H1 (cell line): Measurements from ENCODE around the gene PCP4L1. TPM values are rescaled to one million over a fixed set of nuclear protein-coding genes. Genes with fewer than 3 reads are reported as not detected.

Source experiments
- CTCF ChIA-PET: fragments of 300-600 bp; sonication (Branson Sonifier 250); formaldehyde crosslinking; loops from one replicate; lab custom pipeline; 2021; ENCODE audit not compliant: partially characterized antibody; lab: Charles Lee
- POLR2A ChIA-PET: fragments of 300-600 bp; sonication (Branson Sonifier 250); formaldehyde crosslinking; loops from one replicate; lab custom pipeline; 2021; ENCODE audit warnings: inconsistent platforms; ENCODE audit not compliant: partially characterized antibody; lab: Charles Lee
- DNase-seq, 2 experiments: peaks; one replicate each; pipeline versions ENCODE4 v3.0.0 to v3.0.0-alpha.2; 2010 to 2022; ENCODE audit warnings: low spot score in 2 of 2, low read depth in 1 of 2, mixed read lengths in 1 of 2
- FAIRE-seq: peaks from 2 replicates; lab custom pipeline; 2011; peaks lifted over from hg19 to GRCh38; lab: Jason Lieb, UNC
- H2AFZ ChIP-seq: 2 replicates; pipeline ENCODE4 v1.8.1; 2012; ENCODE audit warnings: low read length, inconsistent platforms
- H2AK5ac ChIP-seq: 2 replicates; pipeline ENCODE4 v1.6.1; 2013; ENCODE audit warnings: low read depth, low read length
- H2BK120ac ChIP-seq: replicated peaks from 2 replicates; pipeline ENCODE3; 2013; ENCODE audit warnings: low read depth, low read length, inconsistent platforms
- H2BK12ac ChIP-seq: 2 replicates; pipeline ENCODE4 v1.6.1; 2013; ENCODE audit warnings: low read depth, low read length
- H2BK15ac ChIP-seq: 2 replicates; pipeline ENCODE4 v1.6.1; 2013; ENCODE audit warnings: low read length
- H2BK20ac ChIP-seq: 2 replicates; pipeline ENCODE4 v1.6.1; 2013; ENCODE audit warnings: low read length
- H2BK5ac ChIP-seq: 2 replicates; pipeline ENCODE4 v1.6.1; 2013; ENCODE audit warnings: low read depth, low read length
- H3K14ac ChIP-seq: 2 replicates; pipeline ENCODE4 v1.6.1; 2013; ENCODE audit warnings: inconsistent platforms; ENCODE audit not compliant: insufficient read length
- H3K18ac ChIP-seq: 2 replicates; pipeline ENCODE4 v1.6.1; 2013; ENCODE audit warnings: low read length; ENCODE audit errors: extremely low read depth
- H3K23ac ChIP-seq: 2 replicates; pipeline ENCODE4 v1.6.1; 2013; ENCODE audit warnings: inconsistent platforms; ENCODE audit not compliant: insufficient read length
- H3K23me2 ChIP-seq: 2 replicates; pipeline ENCODE4 v1.6.1; 2013; ENCODE audit warnings: low read depth, low read length
- H3K27ac ChIP-seq: 2 replicates; pipeline ENCODE4 v1.6.1; 2011; ENCODE audit warnings: low read depth, low read length, inconsistent platforms
- H3K27me3 ChIP-seq, 4 experiments: replicated peaks in 1 of 4; 1 replicate in 1 of 4; 2 replicates in 3 of 4; pipeline versions ENCODE4 v1.6.1 to v1.8.1; 2011 to 2013; ENCODE audit warnings: low read length in 3 of 4, mild to moderate bottlenecking in 3 of 4, inconsistent platforms in 2 of 4, mixed read lengths in 2 of 4, moderate library complexity in 1 of 4; ENCODE audit not compliant: control insufficient read depth in 3 of 4, insufficient read depth in 3 of 4; ENCODE audit errors: extremely low read depth in 1 of 4
- H3K36me3 ChIP-seq, 4 experiments: 2 replicates each; pipeline versions ENCODE4 v1.6.1 to v1.8.1; 2011 to 2013; ENCODE audit warnings: mild to moderate bottlenecking in 4 of 4, low read length in 3 of 4, moderate library complexity in 2 of 4, control low read depth in 1 of 4, inconsistent platforms in 1 of 4; ENCODE audit not compliant: insufficient read depth in 4 of 4, control insufficient read depth in 2 of 4
- H3K4ac ChIP-seq: replicated peaks from 2 replicates; pipeline ENCODE3; 2013; ENCODE audit warnings: low read length, low read depth, mixed read lengths, inconsistent platforms; ENCODE audit not compliant: insufficient read length
- H3K4me1 ChIP-seq, 4 experiments: replicated peaks in 1 of 4; 1 replicate in 1 of 4; 2 replicates in 3 of 4; pipeline versions ENCODE4 v1.6.1 to v1.8.1; 2011 to 2013; ENCODE audit warnings: low read length in 3 of 4, inconsistent platforms in 2 of 4, mixed read lengths in 1 of 4; ENCODE audit not compliant: insufficient read depth in 4 of 4, control insufficient read depth in 3 of 4
- H3K4me2 ChIP-seq, 2 experiments: 2 replicates each; pipeline versions ENCODE4 v1.6.1 to v1.8.1; 2011 to 2013; ENCODE audit warnings: low read depth in 2 of 2, low read length in 2 of 2, control low read depth in 1 of 2, inconsistent platforms in 1 of 2, mild to moderate bottlenecking in 1 of 2; ENCODE audit not compliant: insufficient read depth in 1 of 2
- H3K4me3 ChIP-seq, 4 experiments: fragments of 200-600, 300-600 bp in 1 of 4; sonication (generic), shearing (Covaris generic), sonication (Bioruptor Twin) in 1 of 4; 2 replicates each; pipeline versions ENCODE4 v1.5.1 to v1.8.1; 2011 to 2016; ENCODE audit warnings: low read length in 4 of 4, low read depth in 3 of 4, control low read depth in 2 of 4, inconsistent platforms in 2 of 4, mild to moderate bottlenecking in 2 of 4, mixed read lengths in 1 of 4, moderate library complexity in 1 of 4; ENCODE audit not compliant: insufficient read depth in 2 of 4; ENCODE audit errors: extremely low read depth in 1 of 4
- H3K56ac ChIP-seq: replicated peaks from 2 replicates; pipeline ENCODE3; 2013; ENCODE audit warnings: low read depth, mild to moderate bottlenecking, mixed read lengths, low read length, inconsistent platforms; ENCODE audit not compliant: insufficient read length
- H3K79me1 ChIP-seq: 2 replicates; pipeline ENCODE4 v1.6.1; 2013; ENCODE audit warnings: low read depth, low read length, control low read depth
- H3K79me2 ChIP-seq, 2 experiments: 2 replicates each; pipeline versions ENCODE4 v1.6.1 to v1.8.1; 2012 to 2013; ENCODE audit warnings: low read length in 2 of 2, mild to moderate bottlenecking in 2 of 2, inconsistent platforms in 1 of 2; ENCODE audit not compliant: insufficient read depth in 2 of 2, control insufficient read depth in 1 of 2
- H3K9ac ChIP-seq, 4 experiments: replicated peaks in 1 of 4; 1 replicate in 1 of 4; 2 replicates in 3 of 4; pipeline versions ENCODE4 v1.6.1 to v1.8.1; 2011 to 2013; ENCODE audit warnings: low read depth in 3 of 4, low read length in 3 of 4, control low read depth in 2 of 4, mild to moderate bottlenecking in 2 of 4, moderate library complexity in 2 of 4, inconsistent platforms in 1 of 4; ENCODE audit errors: extremely low read depth in 1 of 4
- H3K9me3 ChIP-seq, 2 experiments: 2 replicates each; pipeline versions ENCODE4 v1.6.1 to v1.8.1; 2012 to 2013; ENCODE audit warnings: mild to moderate bottlenecking in 2 of 2, moderate library complexity in 2 of 2, control low read depth in 1 of 2, inconsistent platforms in 1 of 2, low read depth in 1 of 2, low read length in 1 of 2, mixed read lengths in 1 of 2; ENCODE audit not compliant: insufficient read depth in 2 of 2
- H4K20me1 ChIP-seq, 2 experiments: replicated peaks in 1 of 2; 2 replicates each; pipeline versions ENCODE3 to v1.8.1; 2011 to 2013; ENCODE audit warnings: inconsistent platforms in 2 of 2, low read length in 2 of 2, mild to moderate bottlenecking in 1 of 2; ENCODE audit not compliant: insufficient read depth in 2 of 2, control insufficient read depth in 1 of 2
- H4K5ac ChIP-seq: 2 replicates; pipeline ENCODE4 v1.6.1; 2013; ENCODE audit warnings: low read length, low read depth, mixed read lengths, inconsistent platforms; ENCODE audit not compliant: insufficient read length
- H4K8ac ChIP-seq: 2 replicates; pipeline ENCODE4 v1.8.0; 2013; ENCODE audit warnings: mild to moderate bottlenecking, moderate library complexity, low read length, inconsistent platforms; ENCODE audit not compliant: insufficient read depth; ENCODE audit errors: extremely low read depth
- H4K91ac ChIP-seq: replicated peaks from 2 replicates; pipeline ENCODE3; 2013; ENCODE audit warnings: low read length, mixed read lengths, inconsistent platforms; ENCODE audit not compliant: insufficient read length
- ATF2 ChIP-seq: IDR thresholded peaks from 2 replicates; pipeline ENCODE4 v1.6.1; 2012; ENCODE audit warnings: low read length, inconsistent platforms
- CEBPB ChIP-seq: IDR thresholded peaks from 2 replicates; pipeline ENCODE4 v1.6.1; 2012; ENCODE audit warnings: low read depth, low read length
- EGR1 ChIP-seq: IDR thresholded peaks from 2 replicates; pipeline ENCODE4 v1.6.1; 2011; ENCODE audit warnings: low read depth, low read length, borderline replicate concordance
- JUND ChIP-seq: IDR thresholded peaks from 2 replicates; pipeline ENCODE4 v1.6.1; 2011; ENCODE audit warnings: mild to moderate bottlenecking, improper control_type of control experiment, low read length
- MAX ChIP-seq: IDR thresholded peaks from 2 replicates; pipeline ENCODE4 v1.6.1; 2012; ENCODE audit warnings: inconsistent platforms
- PHF8 ChIP-seq: fragments of 200-600 bp; sonication (generic); conservative IDR thresholded peaks from 2 replicates; pipeline ENCODE4 v1.7.1; 2012; ENCODE audit warnings: low read depth, mild to moderate bottlenecking, inconsistent platforms, low read length, moderate library complexity
- POLR2AphosphoS5 ChIP-seq: IDR thresholded peaks from 2 replicates; pipeline ENCODE4 v1.6.1; 2011; ENCODE audit warnings: low read depth, low read length
- RAD21 ChIP-seq, 2 experiments: IDR thresholded peaks in 1 of 2; conservative IDR thresholded peaks in 1 of 2; 2 replicates each; pipeline ENCODE4 v1.6.1; 2011; ENCODE audit warnings: low read depth in 2 of 2, low read length in 2 of 2, improper control_type of control experiment in 1 of 2, inconsistent platforms in 1 of 2, mild to moderate bottlenecking in 1 of 2, moderate library complexity in 1 of 2
- RNF2 ChIP-seq: fragments of 200-900, 300-1000 bp; sonication (generic); IDR thresholded peaks from 2 replicates; pipeline ENCODE4 v1.7.1; 2016; ENCODE audit warnings: borderline replicate concordance, low read depth, mild to moderate bottlenecking, antibody characterized with exemption, low read length; ENCODE audit not compliant: poor library complexity, severe bottlenecking; ENCODE audit errors: missing control alignments
- SIX5 ChIP-seq: IDR thresholded peaks from 2 replicates; pipeline ENCODE4 v1.6.1; 2011; ENCODE audit warnings: mild to moderate bottlenecking, low read depth, low read length
- TAF1 ChIP-seq: IDR thresholded peaks from 2 replicates; pipeline ENCODE4 v1.6.1; 2011; ENCODE audit warnings: mild to moderate bottlenecking, low read depth, low read length
- ZNF274 ChIP-seq: IDR thresholded peaks from 2 replicates; pipeline ENCODE4 v1.7.0; 2012; ENCODE audit warnings: low read length, borderline replicate concordance; ENCODE audit errors: extremely low read depth
- WGBS, 2 experiments: shearing (Covaris generic) in 1 of 2; methylation state at CpG; one replicate each; pipeline versions ENCODE4 v1.1.6 to v1.1.7; 2013 to 2015; ENCODE audit warnings: low lambda C conversion rate in 2 of 2, mixed read lengths in 2 of 2, inconsistent platforms in 1 of 2, low coverage in 1 of 2, missing lambda C conversion rate in 1 of 2; ENCODE audit not compliant: insufficient replicate concordance in 2 of 2, insufficient coverage in 1 of 2, insufficient read length in 1 of 2; ENCODE audit errors: extremely low coverage in 1 of 2, missing lambda C conversion rate in 1 of 2; 5-methylcytosine and 5-hydroxymethylcytosine counted together
- polyA plus RNA-seq, 7 experiments: library from polyadenylated mRNA; depleted of rRNA in 3 of 7; stranded (reverse) in 5 of 7; unstranded in 2 of 7; fragments of >200 nt in 5 of 7; fragments of 200-250 nt in 2 of 7; gene quantifications; 1 replicate in 5 of 7; 2 replicates in 1 of 7; 4 replicates in 1 of 7; pipeline versions ENCODE4 v1.2.1 to v1.2.3, GENCODE V29; 2011 to 2013; ENCODE audit warnings: missing spikeins in 2 of 7, mixed read lengths in 2 of 7
- total RNA-seq: library from RNA; stranded (reverse); fragmentation: NEBNext Ultra II Directional; extraction: Animal tissue kit (Norgen Biotek cat#: 25700); gene quantifications from 2 replicates; pipeline ENCODE4 v1.2.1, GENCODE V29; 2021

Gene PCP4L1
- total and polyA plus RNA-seq, 2 of the 8 experiments (the other 6 are each of a cell fraction or from before 2014, with no cell fraction given), result 0.41 to 1.0 TPM

- Histone ChIP-seq H2BK15ac (no peak overlapping the region), H3K4ac (no peak overlapping the region), H2BK5ac (no peak overlapping the region), H4K91ac (no peak overlapping the region), H3K9ac (no peak overlapping the region), H3K79me1 (no peaks in the 10 kb centered on the region), H3K9me3 (no peaks in the 10 kb centered on the region), H2BK12ac (no peak overlapping the region), H4K5ac (no peak overlapping the region), H3K27me3 (no peaks in the 10 kb centered on the region), H3K56ac (no peak overlapping the region), H3K4me2 (no peak overlapping the region; a peak in 1 of 4 replicates), H3K4me1 (peaks cover 0 to 11% (median 2%) of the 10 kb centered on the region in 4 experiments; a peak in 5 of 7 replicates), H2BK20ac (no peak overlapping the region), H4K20me1 (no peaks in the 10 kb centered on the region), H3K14ac (no peak overlapping the region), H3K18ac (no peak overlapping the region), H2AK5ac (no peak overlapping the region), H2AFZ (no peak overlapping the region), H3K4me3 (no peak overlapping the region), H2BK120ac (no peak overlapping the region), H3K79me2 (peaks cover 0 to 5% of the 10 kb centered on the region in 2 experiments; a peak in 1 of 4 replicates), H4K8ac (no peak overlapping the region), H3K27ac (no peak overlapping the region), H3K36me3 (no peaks in the 10 kb centered on the region), H3K23me2 (no peaks in the 10 kb centered on the region), H3K23ac (no peak overlapping the region)
- DNase-seq, result no peak
- ChIA-PET POLR2A (interaction anchor here (0.8 kb wide), 1 partner anchor 22 kb away, joined by 3 read pairs; no protein-coding TSS in a partner anchor), CTCF (interaction anchor here (12.1 kb wide), 1 partner anchor 75 kb away, joined by 201 read pairs; the partner anchor contains the start of genes APOA2, FCER1G and TOMM40L)
- WGBS, 2 experiments, result 79% methylated on average over 9 of the region's 9 CpGs; no CpG with 5 or more reads in 1 of the 2 experiments
- FAIRE-seq, result no peak
- TF ChIP-seq RAD21 (IDR thresholded peaks at IDR 0.05 in 1 of 2, conservative IDR thresholded peaks at IDR 0.05 in 1 of 2; ENCODE audit: low read depth in 2 of 2, low read length in 2 of 2) (no peak), POLR2AphosphoS5 (no peak), TAF1 (no peak), MAX (no peak), JUND (no peak), CEBPB (no peak), ZNF274 (no peak), EGR1 (no peak), SIX5 (no peak), RNF2 (no peak), PHF8 (no peak), ATF2 (no peak)
These were observed 40.8 kb downstream of the PCP4L1 start for GRCh38 chr1:161299347-161299746.
